Spinal cord (tissue), 10 donors: ENCODE data around the gene SLC9C1. TPM values are rescaled to one million over a fixed set of nuclear protein-coding genes. Genes with fewer than 3 reads are reported as not detected.

ENCODE experiments used
- DNase-seq, 6 donors: peaks; one replicate each; pipeline versions ENCODE4 v3.0.0 to v3.0.0-alpha.2; 2013 to 2015; ENCODE audit warnings: low spot score in 6 of 6, low read depth in 4 of 6
- H3K27ac ChIP-seq: one replicate; pipeline ENCODE4 v1.5.1; 2013; ENCODE audit warnings: low read depth, low read length, control low read depth
- H3K27me3 ChIP-seq: one replicate; pipeline ENCODE4 v1.6.1; 2013; ENCODE audit warnings: low read length; ENCODE audit not compliant: control insufficient read depth, insufficient read depth
- H3K36me3 ChIP-seq: one replicate; pipeline ENCODE4 v1.6.1; 2013; ENCODE audit warnings: low read length; ENCODE audit not compliant: control insufficient read depth, insufficient read depth
- H3K4me1 ChIP-seq: one replicate; pipeline ENCODE4 v1.6.1; 2013; ENCODE audit warnings: low read length; ENCODE audit not compliant: control insufficient read depth, insufficient read depth
- H3K4me3 ChIP-seq: one replicate; pipeline ENCODE4 v1.5.1; 2013; ENCODE audit warnings: low read depth, low read length, control low read depth
- H3K9me3 ChIP-seq: one replicate; pipeline ENCODE4 v1.6.1; 2013; ENCODE audit warnings: low read length; ENCODE audit not compliant: control insufficient read depth, insufficient read depth
- WGBS: methylation state at CpG from one replicate; pipeline ENCODE4 v1.1.5; 2013; ENCODE audit warnings: missing lambda C conversion rate; ENCODE audit not compliant: insufficient coverage; 5-methylcytosine and 5-hydroxymethylcytosine counted together
- polyA plus RNA-seq, 2 donors: library from polyadenylated mRNA; unstranded; fragments of 120-200 nt; gene quantifications; one replicate each; pipeline ENCODE4 v1.2.1, GENCODE V29; 2013; ENCODE audit not compliant: insufficient read length in 2 of 2
- total RNA-seq, 2 donors: library from RNA; depleted of rRNA in 1 of 2; stranded (reverse); fragments of 120-200 nt in 1 of 2; fragments of >200 nt in 1 of 2; gene quantifications; one replicate each; pipeline versions ENCODE4 v1.2.3 to v1.2.4, GENCODE V29; 2013 to 2014
- donor health status: healthy.

SLC9C1 gene
- total and polyA plus RNA-seq, 4 donors: 0.12 to 0.72 (median 0.45) TPM

- Histone ChIP-seq H3K27ac (no peak overlapping the region), H3K27me3 (no peaks in the 10 kb centered on the region), H3K9me3 (no peaks in the 10 kb centered on the region), H3K4me3 (no peak overlapping the region), H3K4me1 (peaks cover 11% of the 10 kb centered on the region), H3K36me3 (no peaks in the 10 kb centered on the region)
- WGBS: 80% methylated on average over 2 of the region's 4 CpGs
- DNase-seq: no peak
Observed at GRCh38 chr3:112117841-112118571, 176.0 kb downstream of the SLC9C1 start.

- no peak overlapping the region for H3K27ac ChIP-seq
- no peak for DNase-seq
- no peaks in the 10 kb centered on the region for H3K36me3 ChIP-seq
- no peaks in the 10 kb centered on the region for H3K9me3 ChIP-seq
- peaks cover 11% of the 10 kb centered on the region for H3K4me1 ChIP-seq
- no peak overlapping the region for H3K4me3 ChIP-seq
- no CpG with 5 or more reads among the region's 1 CpG for WGBS
- no peaks in the 10 kb centered on the region for H3K27me3 ChIP-seq
Observed at GRCh38 chr3:112117415-112117814, 176.6 kb downstream of the SLC9C1 start.

DNA sequence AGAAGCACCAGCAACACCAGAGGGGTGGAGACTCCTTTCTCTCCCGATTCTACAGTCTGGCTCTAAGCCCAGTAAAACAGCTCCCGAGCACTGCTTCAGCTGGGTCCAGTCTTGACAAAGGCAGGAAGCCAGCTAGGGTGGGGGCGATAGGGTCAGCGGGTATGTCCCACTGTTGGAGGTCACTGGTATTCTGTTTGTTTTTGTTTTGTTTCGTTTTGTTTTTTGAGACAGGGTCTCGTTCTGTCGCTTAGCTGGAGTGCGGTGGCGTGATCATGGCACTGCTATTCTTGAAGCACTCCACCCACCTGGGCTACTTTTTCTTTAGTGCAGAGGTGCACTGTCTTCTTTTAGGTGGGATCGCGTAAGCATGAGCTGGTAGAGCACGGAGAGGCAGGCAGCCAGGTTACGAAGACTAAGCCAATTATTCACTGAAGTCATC is 177.2 kb downstream of the SLC9C1 start:
- WGBS: 67% methylated on average over 7 of the region's 13 CpGs
- DNase-seq: peak in 1 of 6 donors; percentile 20
- peak overlapping the region; percentile 16 for H3K4me3 ChIP-seq

DNA sequence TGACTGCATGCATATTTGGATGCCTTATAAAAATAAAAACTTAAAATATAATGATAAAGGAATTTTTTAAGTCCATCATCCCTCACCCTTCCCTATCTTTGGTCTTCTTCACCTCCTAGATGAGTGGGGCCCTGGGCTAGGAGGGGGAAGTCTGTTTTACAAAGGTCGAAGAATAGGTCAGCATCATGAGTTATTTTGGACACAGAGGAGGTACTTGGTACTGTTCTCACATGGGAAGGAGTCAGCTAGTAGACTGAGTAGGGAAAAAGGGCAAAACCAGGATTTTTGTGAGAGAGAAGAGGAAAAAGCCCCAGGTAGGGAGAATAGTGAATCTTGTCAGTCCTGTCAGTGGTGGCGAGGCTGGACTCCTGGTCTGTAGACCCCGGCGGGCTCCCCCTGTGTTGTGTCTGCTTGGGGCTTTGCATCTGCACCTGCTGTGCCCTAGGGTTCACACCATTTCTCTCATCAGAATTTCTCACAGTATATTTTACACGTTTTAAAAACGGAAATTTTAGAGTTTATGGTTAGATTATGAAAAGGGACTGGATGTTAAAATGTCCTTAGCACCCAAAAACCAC is 178.1 kb downstream of the SLC9C1 start:
- H3K36me3 ChIP-seq: no peaks in the 10 kb centered on the region
- H3K4me1 ChIP-seq: peaks cover 11% of the 10 kb centered on the region
- no peaks in the 10 kb centered on the region for H3K9me3 ChIP-seq
- H3K4me3 ChIP-seq: no peak overlapping the region
- DNase-seq: no peak
- no peaks in the 10 kb centered on the region for H3K27me3 ChIP-seq
- H3K27ac ChIP-seq: no peak overlapping the region
- WGBS: 76% methylated on average over 2 of the region's 6 CpGs

More for the DNA sequence above, 177.2 kb downstream of the SLC9C1 start:
- H3K4me1 ChIP-seq: peaks cover 11% of the 10 kb centered on the region
- no peak overlapping the region for H3K27ac ChIP-seq
- H3K36me3 ChIP-seq: no peaks in the 10 kb centered on the region
- H3K27me3 ChIP-seq: no peaks in the 10 kb centered on the region
- no peaks in the 10 kb centered on the region for H3K9me3 ChIP-seq

DNA sequence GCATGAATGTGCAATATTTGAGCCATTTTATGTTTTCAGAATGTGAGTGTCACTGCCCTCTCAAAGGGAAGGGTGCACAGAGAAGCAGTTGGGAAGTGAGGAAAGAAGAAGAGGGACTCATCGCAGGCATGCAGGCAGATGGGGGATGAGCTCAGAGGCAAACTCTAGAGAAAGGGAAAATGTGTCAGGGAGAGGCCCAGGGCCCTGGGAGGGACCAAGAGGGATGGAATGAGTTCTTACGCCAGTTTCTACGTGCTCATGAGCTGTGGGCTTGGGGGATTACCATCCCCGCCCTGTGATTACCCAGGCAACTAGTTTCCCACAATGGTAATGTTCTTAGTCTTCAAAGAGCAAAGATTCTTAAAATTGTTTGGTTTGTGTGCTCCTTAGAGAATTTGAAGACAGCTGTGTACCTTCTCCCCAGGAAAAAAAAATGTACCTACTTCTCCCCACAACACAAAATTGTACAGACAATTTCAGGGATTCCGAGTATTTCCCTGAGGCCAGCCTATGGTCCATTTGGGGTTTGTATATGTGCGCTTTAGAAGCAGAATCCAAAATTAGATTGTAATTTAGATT is 178.8 kb downstream of the SLC9C1 start:
- peak in 1 of 6 donors; percentile 49 for DNase-seq
- H3K4me1 ChIP-seq: peaks cover 11% of the 10 kb centered on the region
- 81% methylated on average over 4 of the region's 6 CpGs for WGBS
- no peak overlapping the region for H3K4me3 ChIP-seq
- no peaks in the 10 kb centered on the region for H3K27me3 ChIP-seq
- no peaks in the 10 kb centered on the region for H3K9me3 ChIP-seq
- no peak overlapping the region for H3K27ac ChIP-seq
- no peaks in the 10 kb centered on the region for H3K36me3 ChIP-seq

DNA sequence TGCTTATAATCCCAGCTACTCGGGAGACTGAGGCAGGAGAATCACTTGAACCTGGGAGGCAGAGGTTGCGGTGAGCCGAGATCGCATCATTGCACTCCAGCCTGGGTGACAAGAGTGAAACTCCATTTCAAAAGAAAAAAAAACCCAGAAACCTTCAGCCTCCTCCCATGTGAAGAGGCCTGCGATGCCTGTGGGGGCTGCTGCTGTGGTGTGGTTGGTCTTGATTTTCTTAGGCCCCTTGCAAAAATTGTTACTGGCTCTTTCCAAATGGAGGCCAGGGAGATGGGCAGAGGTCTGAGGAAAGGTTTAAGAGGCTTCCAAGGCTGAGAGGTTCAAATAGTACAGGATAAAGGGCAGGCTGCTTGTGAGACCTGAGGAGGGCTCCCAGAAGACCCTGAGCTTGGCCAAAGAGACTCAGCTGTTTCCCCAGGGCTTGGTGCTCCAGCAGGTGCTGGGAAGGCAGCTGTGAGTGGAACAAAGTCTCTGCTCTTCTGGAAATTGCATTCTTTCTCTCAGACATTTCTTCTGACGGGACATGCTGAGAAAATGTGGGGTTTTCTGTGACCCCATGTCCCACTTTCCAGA is 179.3 kb downstream of the SLC9C1 start:
- no peak overlapping the region for H3K27ac ChIP-seq
- no peak for DNase-seq
- WGBS: 100% methylated on average over 1 of the region's 6 CpGs

DNA sequence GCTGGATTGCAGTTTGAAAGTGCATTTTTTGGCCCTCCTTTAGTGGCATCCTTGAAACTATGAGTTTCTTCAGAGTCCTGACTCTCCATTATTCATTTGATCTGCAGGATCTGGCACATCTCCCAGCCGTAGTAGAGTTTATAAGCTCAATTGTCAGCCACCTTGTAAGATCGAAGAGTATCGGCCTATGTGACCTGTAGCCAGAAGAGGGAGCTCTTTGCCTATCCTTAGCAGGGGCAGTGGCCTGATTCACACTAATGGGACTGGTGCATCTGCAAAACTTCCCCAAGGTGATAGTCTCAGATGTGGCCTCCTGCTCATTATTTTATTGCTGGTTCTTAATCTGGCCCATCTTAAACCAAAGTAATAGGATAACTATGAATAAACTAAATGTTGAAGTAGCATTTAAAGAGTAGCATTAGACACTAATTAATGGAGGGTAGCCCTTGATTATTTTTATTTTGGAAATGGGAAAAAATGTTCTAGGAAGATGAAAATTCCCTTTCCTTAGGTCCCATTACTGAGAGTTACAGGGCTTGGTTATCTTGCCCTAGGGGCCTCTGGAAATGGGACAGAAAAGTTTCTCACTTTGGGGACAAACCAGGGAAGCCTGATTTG is 182.1 kb downstream of the SLC9C1 start:
- peak in 3 of 6 donors; percentile 25 to 79 (median 60) for DNase-seq
- Histone ChIP-seq H3K4me1 (peaks cover 11% of the 10 kb centered on the region), H3K9me3 (no peaks in the 10 kb centered on the region), H3K4me3 (no peak overlapping the region), H3K36me3 (no peaks in the 10 kb centered on the region), H3K27me3 (no peaks in the 10 kb centered on the region), H3K27ac (no peak overlapping the region)
- WGBS: 26% methylated on average over 3 of the region's 3 CpGs

More for the DNA sequence above, 179.3 kb downstream of the SLC9C1 start:
- no peaks in the 10 kb centered on the region for H3K27me3 ChIP-seq
- peaks cover 11% of the 10 kb centered on the region for H3K4me1 ChIP-seq
- no peaks in the 10 kb centered on the region for H3K9me3 ChIP-seq
- H3K36me3 ChIP-seq: no peaks in the 10 kb centered on the region
- no peak overlapping the region for H3K4me3 ChIP-seq

DNA sequence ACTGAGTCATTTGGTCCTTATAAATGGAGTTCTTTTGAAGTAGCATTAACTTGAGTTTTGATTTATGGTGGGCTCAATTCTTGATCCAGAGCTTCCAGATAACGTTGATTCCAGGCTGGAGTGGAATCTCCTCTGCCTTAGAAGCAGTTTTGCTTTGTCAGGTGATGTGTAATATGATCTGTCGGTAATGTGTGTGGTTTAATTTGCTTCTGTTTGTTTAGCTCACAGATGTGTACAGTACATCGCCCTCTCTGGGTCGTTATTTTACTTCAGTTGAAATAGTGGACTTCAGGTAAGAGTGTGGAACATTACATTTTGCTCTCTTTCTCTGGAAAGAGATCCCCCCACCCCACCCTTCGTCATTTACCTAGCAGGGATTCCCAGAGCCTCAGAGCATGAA is 184.7 kb downstream of the SLC9C1 start:
- H3K4me1 ChIP-seq: no peaks in the 10 kb centered on the region
- no peak overlapping the region for H3K4me3 ChIP-seq
- no peaks in the 10 kb centered on the region for H3K27me3 ChIP-seq
- DNase-seq: no peak
- H3K36me3 ChIP-seq: no peaks in the 10 kb centered on the region
- WGBS: 69% methylated on average over 2 of the region's 5 CpGs
- no peak overlapping the region for H3K27ac ChIP-seq
- no peaks in the 10 kb centered on the region for H3K9me3 ChIP-seq

- H3K9me3 ChIP-seq: no peaks in the 10 kb centered on the region
- H3K27ac ChIP-seq: no peak overlapping the region
- no peak overlapping the region for H3K4me3 ChIP-seq
- no peaks in the 10 kb centered on the region for H3K4me1 ChIP-seq
- DNase-seq: no peak
- no CpG with 5 or more reads among the region's 2 CpGs for WGBS
- H3K36me3 ChIP-seq: no peaks in the 10 kb centered on the region
- no peaks in the 10 kb centered on the region for H3K27me3 ChIP-seq
Observed at GRCh38 chr3:112104774-112105173, 189.2 kb downstream of the SLC9C1 start.
